ENCODE measurements around the gene COPZ2. TPM values are rescaled to one million over a fixed set of nuclear protein-coding genes. Genes with fewer than 3 reads are reported as not detected.

The COPZ2 gene
- total RNA-seq, 1 experiment from 2014 or later: not detected

GRCh38 chr17:48013876-48014594, 23.6 kb downstream of the COPZ2 start:
- H3K27ac ChIP-seq (ENCODE audit: low read depth, low read length, poor library complexity, severe bottlenecking): peak overlapping the region; percentile 83
- no peak for DNase-seq (ENCODE audit: low spot score)
- no peak overlapping the region for H3K4me3 ChIP-seq (ENCODE audit: low read depth, low read length, poor library complexity, severe bottlenecking)
- H3K27me3 ChIP-seq (replicated peaks; ENCODE audit: insufficient read depth, low read depth, low read length, poor library complexity): no peaks in the 10 kb centered on the region
- H3K9me3 ChIP-seq (ENCODE audit: low read depth, low read length, poor library complexity, severe bottlenecking): no peaks in the 10 kb centered on the region
- BruUV-seq (replicated peaks): no TSS peak
- ChIA-PET POLR2A (ENCODE audit: low non-redundant PET) (no interaction called here), CTCF (interaction anchor here (2.1 kb wide), 1 partner anchor 36 kb away, joined by 23 read pairs; no protein-coding TSS in a partner anchor)
- intact Hi-C loops (cut with micrococcal nuclease; ENCODE audit: unreplicated experiment): no loop called here
- TF ChIP-seq EZH2 (IDR thresholded peaks at IDR 0.05; ENCODE audit: borderline replicate concordance, low read depth, low read length, poor library complexity, severe bottlenecking) (no peak), CTCF (conservative IDR thresholded peaks at IDR 0.05; ENCODE audit: low read depth, low read length) (no peak)
- H3K4me1 ChIP-seq (ENCODE audit: insufficient read depth, low read length, poor library complexity, severe bottlenecking): peaks cover 65% of the 10 kb centered on the region
- H3K36me3 ChIP-seq (ENCODE audit: insufficient read depth, low read length, poor library complexity, severe bottlenecking): no peaks in the 10 kb centered on the region

GRCh38 chr17:48012654-48013053, 24.9 kb downstream of the COPZ2 start:
- Histone ChIP-seq H3K36me3 (ENCODE audit: insufficient read depth, low read length, poor library complexity, severe bottlenecking) (no peaks in the 10 kb centered on the region), H3K4me3 (ENCODE audit: low read depth, low read length, poor library complexity, severe bottlenecking) (no peak overlapping the region), H3K9me3 (ENCODE audit: low read depth, low read length, poor library complexity, severe bottlenecking) (no peaks in the 10 kb centered on the region), H3K27me3 (replicated peaks; ENCODE audit: insufficient read depth, low read depth, low read length, poor library complexity) (no peaks in the 10 kb centered on the region), H3K27ac (ENCODE audit: low read depth, low read length, poor library complexity, severe bottlenecking) (peak overlapping the region; percentile 83), H3K4me1 (ENCODE audit: insufficient read depth, low read length, poor library complexity, severe bottlenecking) (peaks cover 62% of the 10 kb centered on the region)
- ChIA-PET POLR2A (ENCODE audit: low non-redundant PET) (interaction anchor here (0.6 to 1.0 kb wide), 2 partner anchors 11 to 43 kb away, joined by 3 to 14 read pairs; no protein-coding TSS in a partner anchor), CTCF (interaction anchor here (0.6 to 2.3 kb wide), 5 partner anchors 7 to 42 kb away, joined by 3 to 12 read pairs (median 7); partner anchors contain the start of gene CDK5RAP3)
- BruUV-seq (replicated peaks): no TSS peak
- TF ChIP-seq CTCF (conservative IDR thresholded peaks at IDR 0.05; ENCODE audit: low read depth, low read length) (no peak), EZH2 (IDR thresholded peaks at IDR 0.05; ENCODE audit: borderline replicate concordance, low read depth, low read length, poor library complexity, severe bottlenecking) (no peak)
- intact Hi-C loops (cut with micrococcal nuclease; ENCODE audit: unreplicated experiment): no loop called here
- no peak for DNase-seq (ENCODE audit: low spot score)

- H3K4me3 ChIP-seq (ENCODE audit: low read depth, low read length, poor library complexity, severe bottlenecking): peak overlapping the region; percentile 42
- intact Hi-C loops (cut with micrococcal nuclease; ENCODE audit: unreplicated experiment): no loop called here
- H3K9me3 ChIP-seq (ENCODE audit: low read depth, low read length, poor library complexity, severe bottlenecking): no peaks in the 10 kb centered on the region
- ChIA-PET POLR2A (ENCODE audit: low non-redundant PET) (interaction anchor here (0.6 to 1.0 kb wide), 2 partner anchors 10 to 43 kb away, joined by 3 to 14 read pairs; no protein-coding TSS in a partner anchor), CTCF (interaction anchor here (0.6 to 2.3 kb wide), 5 partner anchors 8 to 41 kb away, joined by 3 to 12 read pairs (median 7); partner anchors contain the start of gene CDK5RAP3)
- peak; percentile 88 for DNase-seq (ENCODE audit: low spot score)
- H3K36me3 ChIP-seq (ENCODE audit: insufficient read depth, low read length, poor library complexity, severe bottlenecking): no peaks in the 10 kb centered on the region
- H3K4me1 ChIP-seq (ENCODE audit: insufficient read depth, low read length, poor library complexity, severe bottlenecking): peaks cover 56% of the 10 kb centered on the region
- TF ChIP-seq EZH2 (IDR thresholded peaks at IDR 0.05; ENCODE audit: borderline replicate concordance, low read depth, low read length, poor library complexity, severe bottlenecking): no peak
- TF ChIP-seq CTCF (conservative IDR thresholded peaks at IDR 0.05; ENCODE audit: low read depth, low read length): 0 out of 2 replicates have a peak, but pooled peaks have one; percentile 20
- peak overlapping the region; percentile 71 for H3K27ac ChIP-seq (ENCODE audit: low read depth, low read length, poor library complexity, severe bottlenecking)
- no peaks in the 10 kb centered on the region for H3K27me3 ChIP-seq (replicated peaks; ENCODE audit: insufficient read depth, low read depth, low read length, poor library complexity)
- BruUV-seq (replicated peaks): no TSS peak
Measured at GRCh38 chr17:48012151-48012520, 25.5 kb downstream of the COPZ2 start.
